Measurements from ENCODE around the gene FAR1. TPM values are rescaled to one million over a fixed set of nuclear protein-coding genes. Genes with fewer than 3 reads are reported as not detected.
"Not testable (repeated sequence)": the region's sequence is repeated elsewhere in the genome, so short reads cannot be mapped to it uniquely, and the experiment has no call there.

The FAR1 gene
- total RNA-seq: 86.5 TPM

DNA sequence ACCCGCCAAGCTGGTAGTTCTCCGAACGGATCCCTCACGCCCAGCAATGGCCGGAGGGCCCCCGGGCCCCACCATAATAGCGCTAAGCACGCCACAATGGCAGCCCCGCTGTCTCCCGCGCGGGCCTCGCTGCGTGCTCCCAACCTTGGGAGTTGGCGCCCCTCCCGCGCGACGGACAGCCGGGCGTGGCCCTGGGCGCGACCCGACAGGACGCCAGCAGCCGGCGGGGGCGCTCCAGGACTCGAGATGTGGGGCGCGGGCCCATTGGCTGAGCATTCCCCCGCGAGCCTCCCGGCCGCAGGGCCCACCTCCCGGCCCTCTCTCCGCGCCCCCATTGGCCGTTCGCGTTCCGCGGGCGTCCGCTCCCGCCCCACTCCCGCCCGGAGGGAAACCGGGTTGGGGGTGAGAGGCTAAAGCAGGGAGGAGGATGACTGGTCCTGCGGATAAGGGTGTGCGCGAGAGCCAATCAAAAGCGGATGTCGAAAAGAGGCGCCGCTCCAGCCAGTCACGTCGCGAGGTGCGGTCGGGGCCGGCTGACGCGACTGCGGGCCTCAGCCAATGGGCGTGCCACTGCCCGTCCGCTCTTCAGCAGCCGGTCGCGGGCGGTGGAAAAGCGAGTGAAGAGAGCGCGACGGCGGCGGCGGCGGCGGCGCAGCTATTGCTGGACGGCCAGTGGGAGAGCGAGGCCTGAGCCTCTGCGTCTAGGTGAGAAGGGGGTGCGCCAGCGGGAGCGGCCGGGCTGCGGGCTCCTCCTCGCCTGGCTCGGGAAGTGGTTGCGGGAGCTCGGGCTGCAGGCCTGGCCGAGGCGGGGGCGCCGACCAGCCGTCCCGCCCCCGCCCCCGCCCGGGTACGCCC is at the start of gene FAR1:
Gene FAR1 (plus strand): TSS at position 567 of the 855 bp plus-strand sequence. CDS start 26,098 bp downstream, outside the sequence.
- peak; percentile 99 for DNase-seq

- no peak for DNase-seq
Measured at GRCh38 chr11:13620063-13620462, 48.4 kb upstream of the FAR1 start.

DNA sequence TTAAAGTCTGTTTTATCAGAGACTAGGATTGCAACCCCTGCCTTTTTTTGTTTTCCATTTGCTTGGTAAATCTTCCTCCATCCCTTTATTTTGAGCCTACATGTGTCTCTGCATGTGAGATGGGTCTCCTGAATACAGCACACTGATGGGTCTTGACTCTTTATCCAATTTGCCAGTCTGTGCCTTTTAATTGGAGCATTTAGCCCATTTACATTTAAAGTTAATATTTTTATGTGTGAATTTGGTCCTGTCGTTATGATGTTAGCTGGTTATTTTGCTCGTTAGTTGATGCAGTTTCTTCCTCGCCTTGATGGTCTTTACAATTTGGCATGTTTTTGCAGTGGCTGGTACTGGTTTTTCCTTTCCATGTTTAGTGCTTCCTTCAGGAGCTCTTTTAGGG is 41.6 kb upstream of the FAR1 start:
- not testable (repeated sequence) for DNase-seq

- DNase-seq: not testable (repeated sequence)
Measured at GRCh38 chr11:13628634-13629033, 39.8 kb upstream of the FAR1 start.

DNA sequence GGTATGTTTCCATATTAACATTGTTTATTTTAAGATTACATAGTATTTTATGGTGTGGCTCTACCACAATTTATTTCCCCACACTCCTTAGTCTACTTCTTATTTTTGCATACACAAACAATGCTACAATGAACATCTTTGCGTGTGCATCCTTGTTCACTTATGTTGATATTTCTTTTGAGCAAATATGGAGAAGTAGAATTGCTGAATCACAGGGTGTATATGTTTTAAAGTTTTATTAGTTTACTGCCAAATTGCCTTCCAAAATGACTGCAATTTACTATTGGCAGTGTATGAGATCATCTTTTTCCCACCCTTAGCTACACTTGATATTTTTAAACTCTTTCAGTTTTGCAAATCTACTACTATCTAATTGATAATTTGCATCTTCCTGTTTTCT is 38.7 kb upstream of the FAR1 start:
- no peak for DNase-seq

GRCh38 chr11:13635290-13635689 is 33.2 kb upstream of the FAR1 start:
- DNase-seq: no peak

DNA sequence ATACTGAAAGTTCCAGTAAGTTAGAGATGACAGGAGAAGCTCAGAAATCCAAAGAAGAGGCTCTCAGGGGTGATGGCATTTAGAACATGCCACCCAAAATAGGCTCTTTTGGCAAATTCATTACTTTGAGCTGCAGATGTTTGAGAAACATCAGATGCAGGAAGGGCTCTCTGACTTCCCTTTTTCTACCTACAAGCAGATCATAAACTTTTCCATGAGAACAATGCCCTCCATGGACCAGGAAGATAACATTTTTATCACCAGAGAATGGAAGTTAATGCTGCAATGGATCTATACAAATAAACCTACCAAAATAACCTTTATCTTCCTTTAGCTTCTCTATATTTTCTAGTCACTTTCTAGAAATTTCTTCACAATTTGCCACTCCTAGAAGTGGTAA is 32.7 kb upstream of the FAR1 start:
- no peak for DNase-seq

DNA sequence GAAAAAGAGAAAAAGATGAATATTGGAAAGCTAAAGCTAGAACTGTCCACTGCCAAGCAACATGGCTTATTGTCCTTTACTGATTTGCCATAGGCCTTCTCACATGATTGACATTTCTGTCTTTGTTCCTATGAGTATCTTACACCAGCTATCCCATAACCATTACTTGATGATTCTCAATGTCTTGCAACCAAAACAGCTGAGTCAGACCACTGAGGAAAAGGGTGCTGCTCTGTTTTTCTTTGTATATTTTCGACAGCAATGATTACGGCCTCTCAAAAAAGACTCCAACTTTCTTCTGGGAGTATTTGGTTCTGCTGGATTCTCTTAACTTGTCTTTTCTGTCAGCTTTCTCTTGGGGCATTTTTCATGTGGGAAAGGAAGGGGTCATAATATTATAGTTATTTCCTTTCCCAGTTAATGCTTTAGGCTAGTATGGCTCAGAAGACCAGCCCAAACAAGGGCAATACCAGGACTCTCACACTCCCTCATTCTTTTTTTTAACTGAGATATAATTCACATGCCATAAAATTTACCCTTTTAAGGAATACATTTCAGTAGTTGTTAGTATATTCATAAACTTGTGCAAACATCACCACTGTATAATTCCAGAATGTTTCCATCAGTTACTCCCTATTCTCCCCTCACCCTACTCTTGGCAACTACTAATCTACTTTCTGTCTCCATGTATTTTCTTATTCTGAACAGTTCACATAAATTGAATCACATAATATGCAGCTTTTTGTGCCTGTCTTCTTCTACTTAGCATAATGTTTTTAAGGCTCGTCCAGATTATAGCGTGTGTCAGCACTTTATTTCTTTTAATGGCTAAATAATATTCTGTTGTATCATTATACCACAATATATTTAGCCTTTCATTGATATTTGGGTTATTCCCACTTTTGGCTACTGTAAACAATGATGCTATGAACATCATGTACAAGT is 31.1 kb upstream of the FAR1 start:
- DNase-seq: no peak

DNA sequence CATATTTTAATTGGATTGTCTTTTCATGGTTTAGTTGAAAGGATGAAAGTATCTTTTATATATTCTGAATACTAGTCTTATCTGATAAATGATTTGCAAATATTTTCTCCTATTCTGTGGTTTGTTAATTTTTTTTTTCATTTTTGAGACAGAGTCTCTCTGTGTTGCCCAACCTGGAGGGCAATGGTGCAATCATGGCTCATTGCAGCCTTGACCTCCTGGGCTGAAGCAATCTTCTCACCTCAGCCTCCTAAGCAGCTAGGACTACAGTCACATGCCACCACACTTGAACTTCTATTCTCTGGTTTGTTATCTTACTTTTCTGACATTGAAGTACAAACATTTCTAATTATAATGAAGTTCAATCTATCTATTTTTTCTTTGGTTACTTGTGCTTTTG is 30.0 kb upstream of the FAR1 start:
- no peak for DNase-seq

- no peak for DNase-seq
Measured at GRCh38 chr11:13644997-13645687, 23.3 kb upstream of the FAR1 start.

GRCh38 chr11:13647391-13647790 is 21.1 kb upstream of the FAR1 start:
- DNase-seq: no peak

- no peak for DNase-seq
Measured at GRCh38 chr11:13649619-13650018, 18.8 kb upstream of the FAR1 start.

- not testable (repeated sequence) for DNase-seq
Measured at GRCh38 chr11:13651515-13651914, 17.0 kb upstream of the FAR1 start.

DNA sequence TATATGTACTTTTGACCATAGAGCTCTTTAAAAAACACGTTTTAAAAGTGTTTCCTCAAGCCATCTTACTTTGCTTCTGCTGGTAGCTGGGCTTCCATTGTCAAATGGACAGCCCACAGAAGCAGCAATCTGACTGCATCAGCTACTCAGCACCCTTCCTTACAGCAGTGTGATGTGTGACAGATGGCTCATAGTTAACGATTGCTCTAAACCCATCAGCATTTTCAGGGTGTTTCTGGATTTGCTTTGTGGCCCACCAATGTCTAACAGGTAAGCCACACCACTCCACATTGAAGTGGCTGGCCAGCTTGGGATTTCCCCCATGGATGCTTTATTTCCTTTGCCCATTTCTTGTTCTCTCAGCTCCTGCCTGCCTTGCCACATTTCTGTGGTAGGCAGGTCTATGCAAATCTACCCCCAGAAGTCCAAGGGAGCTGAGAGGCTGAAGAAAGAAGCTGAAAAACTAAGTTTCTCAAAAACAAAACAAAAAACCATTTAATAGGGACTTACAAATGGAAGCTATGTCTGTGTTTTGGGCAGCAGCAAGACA is 7.3 kb upstream of the FAR1 start:
- DNase-seq: no peak

DNA sequence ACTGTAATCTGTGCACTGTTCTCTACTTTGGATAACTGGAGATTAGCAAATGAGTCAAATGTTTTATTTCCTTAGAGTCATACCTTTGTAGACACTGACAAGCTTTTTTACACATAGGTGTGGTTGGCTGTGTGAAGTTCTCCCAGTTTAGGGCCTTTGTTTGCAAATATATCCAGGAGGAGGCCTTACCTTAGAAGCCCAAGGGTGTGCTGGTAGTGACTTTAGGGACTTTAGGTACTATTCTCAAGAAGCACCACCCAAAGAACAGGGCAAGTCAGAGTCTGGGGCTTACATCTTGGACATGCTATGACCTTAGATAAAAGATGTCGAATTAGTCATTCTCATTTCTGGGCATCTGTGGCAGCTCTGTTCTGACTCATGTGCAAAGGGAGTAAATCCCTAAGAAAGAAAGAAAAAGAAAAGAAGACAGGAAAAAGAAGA is 4.8 kb upstream of the FAR1 start:
- DNase-seq: no peak

GRCh38 chr11:13664351-13664750 is 4.1 kb upstream of the FAR1 start:
- no peak for DNase-seq

GRCh38 chr11:13666708-13667107 is 1.8 kb upstream of the FAR1 start:
- DNase-seq: no peak

- peak; percentile 36 for DNase-seq
Measured at GRCh38 chr11:13667245-13667644, 1.2 kb upstream of the FAR1 start.

DNA sequence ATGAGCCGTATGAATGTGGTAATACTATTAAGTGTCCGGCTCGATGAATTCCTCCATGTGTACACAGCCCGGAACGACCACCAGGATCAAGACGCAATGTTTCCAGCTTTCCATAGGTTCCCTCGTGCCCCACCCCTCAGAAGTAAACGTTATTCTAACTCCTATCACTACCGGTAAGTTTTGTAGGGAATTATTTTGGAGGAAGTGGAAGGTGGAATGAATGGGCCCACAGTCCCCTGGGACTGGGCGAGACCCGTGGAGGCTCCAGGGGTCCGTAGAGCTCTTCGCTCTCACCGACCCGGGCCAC is 720 bp upstream of the FAR1 start:
- DNase-seq: no peak

GRCh38 chr11:13668957-13669521 is 571 bp downstream of the FAR1 start:
- DNase-seq: peak; percentile 60

GRCh38 chr11:13669544-13670488 is 1.3 kb downstream of the FAR1 start:
- peak; percentile 17 for DNase-seq

Measured in tongue (tissue), 2 donors.